IMR-90 (cell line): ENCODE measurements around the gene RNF14.

Source experiments
- BHLHE40 ChIP-seq: fragments of 150-350 bp; IDR thresholded peaks from 2 replicates; pipeline ENCODE4 v1.6.1; 2016; ENCODE audit warnings: mild to moderate bottlenecking, low read depth, low read length
- CEBPB ChIP-seq: IDR thresholded peaks from 2 replicates; pipeline ENCODE4 v1.6.1; 2012; ENCODE audit warnings: low read depth, low read length, improper control_type of control experiment
- CTCF ChIP-seq: conservative IDR thresholded peaks from 2 replicates; pipeline ENCODE4 v1.5.1; 2012; ENCODE audit warnings: mild to moderate bottlenecking, low read depth, low read length, improper control_type of control experiment
- ELK1 ChIP-seq: fragments of 150-350 bp; IDR thresholded peaks from 2 replicates; pipeline ENCODE4 v1.6.1; 2016; ENCODE audit warnings: low read depth, mild to moderate bottlenecking, low read length, moderate library complexity, borderline replicate concordance
- FOS ChIP-seq: fragments of 150-350 bp; IDR thresholded peaks from 2 replicates; pipeline ENCODE4 v1.6.1; 2016; ENCODE audit warnings: low read depth, low read length
- MAFK ChIP-seq: IDR thresholded peaks from 2 replicates; pipeline ENCODE4 v1.6.1; 2012; ENCODE audit warnings: low read depth, low read length, improper control_type of control experiment
- MAZ ChIP-seq: IDR thresholded peaks from 2 replicates; pipeline ENCODE4 v1.6.1; 2012; ENCODE audit warnings: low read depth, mild to moderate bottlenecking, low read length, improper control_type of control experiment, moderate library complexity, borderline replicate concordance
- MXI1 ChIP-seq: IDR thresholded peaks from 2 replicates; pipeline ENCODE4 v1.6.1; 2012; ENCODE audit warnings: low read depth, mild to moderate bottlenecking, low read length, moderate library complexity, borderline replicate concordance
- POLR2A ChIP-seq: IDR thresholded peaks from 2 replicates; pipeline ENCODE4 v1.6.1; 2012; ENCODE audit warnings: mild to moderate bottlenecking, low read depth, low read length
- RAD21 ChIP-seq: IDR thresholded peaks from 2 replicates; pipeline ENCODE4 v1.6.1; 2012; ENCODE audit warnings: low read length, improper control_type of control experiment
- RCOR1 ChIP-seq: IDR thresholded peaks from 2 replicates; pipeline ENCODE4 v1.6.1; 2012; ENCODE audit warnings: mild to moderate bottlenecking, low read length, improper control_type of control experiment; ENCODE audit not compliant: insufficient replicate concordance
- RFX5 ChIP-seq: IDR thresholded peaks from 2 replicates; pipeline ENCODE4 v1.8.0; 2012; ENCODE audit warnings: low read depth, mild to moderate bottlenecking, low read length, moderate library complexity
- SMC3 ChIP-seq: fragments of 150-350 bp; IDR thresholded peaks from 2 replicates; pipeline ENCODE4 v1.6.1; 2016; ENCODE audit warnings: low read depth, mild to moderate bottlenecking, antibody characterized with exemption, low read length, moderate library complexity
- USF2 ChIP-seq: fragments of 150-350 bp; IDR thresholded peaks from 2 replicates; pipeline ENCODE4 v1.6.1; 2017; ENCODE audit warnings: mild to moderate bottlenecking, antibody characterized with exemption, low read length, low read depth

- TF ChIP-seq CTCF (no peak), RAD21 (no peak), POLR2A (no peak), BHLHE40 (no peak), ELK1 (no peak), RFX5 (no peak), SMC3 (no peak), RCOR1 (no peak), CEBPB (no peak), MAZ (no peak), MAFK (no peak), MXI1 (no peak), FOS (no peak), USF2 (no peak)
These were observed 69.8 kb downstream of the RNF14 start for GRCh38 chr5:142038735-142039134.
